Panc1 (cell line): Measurements from ENCODE around the gene SAPCD1. TPM values are rescaled to one million over a fixed set of nuclear protein-coding genes. Genes with fewer than 3 reads are reported as not detected.

Source experiments
- ATAC-seq: fragments of 200-7000 bp; cut with Tn5 transposase; 2 replicates; pipeline ENCODE4 v1.9.1; 2020; ENCODE audit warnings: mild to moderate bottlenecking, moderate library complexity
- BruUV-seq: library from RNA; stranded (reverse); fragments of 400-500 nt; replicated peaks from 2 replicates; lab custom pipeline; 2021; lab: Mats Ljungman, UMichigan
- CTCF ChIA-PET: fragments of 300-600 bp; sonication (Branson Sonifier 250); formaldehyde crosslinking; loops from one replicate; lab custom pipeline; 2022; ENCODE audit warnings: antibody characterized with exemption; lab: Charles Lee
- POLR2A ChIA-PET: fragments of 300-600 bp; sonication (Branson Sonifier 250); formaldehyde crosslinking; loops from one replicate; lab custom pipeline; 2022; ENCODE audit warnings: antibody characterized with exemption; lab: Charles Lee
- DNase-seq: peaks from one replicate; pipeline ENCODE4 v3.0.0-alpha.2; 2010; ENCODE audit warnings: low read depth, low spot score
- H3K27ac ChIP-seq: 2 replicates; pipeline ENCODE4 v1.5.1; 2011; ENCODE audit warnings: mild to moderate bottlenecking, low read length, inconsistent platforms
- H3K27me3 ChIP-seq: fragments of 200-500 bp; sonication (Bioruptor generic); 2 replicates; pipeline ENCODE4 v1.6.0; 2014; ENCODE audit warnings: low read length, inconsistent platforms; ENCODE audit not compliant: control insufficient read depth, insufficient read depth
- H3K36me3 ChIP-seq: fragments of 200-500 bp; sonication (Bioruptor generic); 2 replicates; pipeline ENCODE4 v1.5.1; 2014; ENCODE audit warnings: inconsistent platforms, mild to moderate bottlenecking, low read length, moderate library complexity; ENCODE audit not compliant: control insufficient read depth, insufficient read depth
- H3K4me1 ChIP-seq: 2 replicates; pipeline ENCODE4 v1.5.1; 2011; ENCODE audit warnings: inconsistent platforms, mild to moderate bottlenecking, low read length, moderate library complexity; ENCODE audit not compliant: control insufficient read depth, insufficient read depth
- H3K4me3 ChIP-seq, 2 experiments: 2 replicates each; pipeline ENCODE4 v1.5.1; 2011 to 2012; ENCODE audit warnings: low read depth in 2 of 2, low read length in 2 of 2, mild to moderate bottlenecking in 2 of 2, inconsistent platforms in 1 of 2, moderate library complexity in 1 of 2
- H3K9me3 ChIP-seq: fragments of 200-500 bp; sonication (Bioruptor generic); 2 replicates; pipeline ENCODE4 v1.5.1; 2014; ENCODE audit warnings: low read depth, mild to moderate bottlenecking, inconsistent platforms, low read length, moderate library complexity; ENCODE audit not compliant: control insufficient read depth, insufficient read depth
- CTCF ChIP-seq: fragments of 450-650 bp; IDR thresholded peaks from 2 replicates; pipeline ENCODE4 v1.5.1; 2017; ENCODE audit warnings: mild to moderate bottlenecking
- POLR2AphosphoS5 ChIP-seq: IDR thresholded peaks from 2 replicates; pipeline ENCODE4 v1.6.1; 2012; ENCODE audit warnings: mild to moderate bottlenecking, low read depth, low read length, moderate library complexity
- SIN3A ChIP-seq: IDR thresholded peaks from 2 replicates; pipeline ENCODE4 v1.6.1; 2012; ENCODE audit warnings: low read depth, mild to moderate bottlenecking, low read length, moderate library complexity, borderline replicate concordance; ENCODE audit not compliant: insufficient read depth
- TCF7L2 ChIP-seq: IDR thresholded peaks from 2 replicates; pipeline ENCODE4 v1.6.1; 2011; ENCODE audit warnings: mild to moderate bottlenecking, low read depth, low read length, inconsistent platforms
- in situ Hi-C: cut with HindIII; loops from 2 replicates; pipeline ENCODE4 v1.10.0; 2016; ENCODE audit warnings: low sequenced_read_pairs, low pct_unique_long_range_greater_than_20kb
- intact Hi-C: fragments of 100-400 bp; cut with micrococcal nuclease; formaldehyde crosslinking; loops from one replicate; pipeline ENCODE4 v1.10.0; 2022; ENCODE audit not compliant: unreplicated experiment
- total RNA-seq: library from RNA; stranded (reverse); gene quantifications from one replicate; pipeline ENCODE4 v1.2.1, GENCODE V29; 2021; ENCODE audit not compliant: unreplicated experiment
- TF ChIP-seq, protein P1 (sequence below), 2 experiments: IDR thresholded peaks; 2 replicates each; pipeline ENCODE4 v1.6.1; 2011 to 2012; ENCODE audit warnings: low read depth in 2 of 2, control low read depth in 1 of 2, low read length in 1 of 2, mild to moderate bottlenecking in 1 of 2, moderate library complexity in 1 of 2; ENCODE audit not compliant: insufficient read depth in 1 of 2

SAPCD1 gene
- total RNA-seq, 1 experiment from 2014 or later: 6.3 TPM

DNA sequence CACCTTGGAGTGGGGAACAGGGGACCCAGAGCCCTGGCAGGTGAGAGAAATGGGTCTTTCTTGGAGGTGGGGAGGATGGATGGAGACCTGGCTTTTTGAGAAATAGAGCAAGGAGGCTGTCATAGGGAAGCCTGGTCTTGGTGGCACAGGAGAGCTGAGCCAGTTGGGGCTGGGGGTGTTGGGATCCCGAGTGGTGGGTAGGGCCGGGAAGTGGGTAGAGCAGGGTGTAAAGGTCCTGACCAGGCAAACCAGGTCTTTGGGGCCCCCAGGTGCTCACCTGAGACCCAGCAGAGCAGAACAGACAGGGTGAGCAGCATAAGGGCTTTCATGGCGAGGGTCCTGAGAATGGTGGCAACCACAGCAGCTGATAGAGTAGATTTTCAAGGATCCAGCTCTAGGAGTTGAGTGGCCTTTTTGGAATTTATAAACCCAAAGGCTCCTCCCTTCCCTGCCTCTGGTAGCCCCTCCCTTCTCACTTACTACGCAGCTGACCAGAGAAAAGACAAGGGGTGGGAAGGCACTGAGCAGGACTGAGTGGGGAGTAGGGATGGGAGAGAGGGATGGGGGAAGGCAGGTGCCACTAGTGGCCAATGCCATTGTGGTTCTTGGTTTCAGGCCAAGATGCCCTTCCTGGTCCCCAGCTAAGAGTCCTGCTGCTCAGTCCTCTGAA is 41.0 kb upstream of the SAPCD1 start, which contains the start of gene LY6G6C:
Gene LY6G6C (minus strand): TSS at position 396 of the 670 bp plus-strand sequence. CDS start 67 bp downstream, at position 329.
- CTCF ChIA-PET: no interaction called here

GRCh38 chr6:31722173-31722572 is 40.3 kb upstream of the SAPCD1 start:
- in situ Hi-C loops: no loop called here
- Histone ChIP-seq H3K27me3 (no peaks in the 10 kb centered on the region), H3K36me3 (peaks cover 3% of the 10 kb centered on the region; the same call in 1 of the 2 replicates), H3K27ac (no peak overlapping the region), H3K4me3 (no peak overlapping the region), H3K4me1 (no peaks in the 10 kb centered on the region), H3K9me3 (no peaks in the 10 kb centered on the region)
- ChIA-PET POLR2A (no interaction called here), CTCF (no interaction called here)
- intact Hi-C loops: no loop called here
- ATAC-seq (no peak), DNase-seq (no peak)
- no TSS peak for BruUV-seq
- TF ChIP-seq TCF7L2: no peak
- TF ChIP-seq POLR2AphosphoS5: no peak
- no peak for TF ChIP-seq CTCF
- TF ChIP-seq SIN3A: no peak
- TF ChIP-seq, protein P1, sequence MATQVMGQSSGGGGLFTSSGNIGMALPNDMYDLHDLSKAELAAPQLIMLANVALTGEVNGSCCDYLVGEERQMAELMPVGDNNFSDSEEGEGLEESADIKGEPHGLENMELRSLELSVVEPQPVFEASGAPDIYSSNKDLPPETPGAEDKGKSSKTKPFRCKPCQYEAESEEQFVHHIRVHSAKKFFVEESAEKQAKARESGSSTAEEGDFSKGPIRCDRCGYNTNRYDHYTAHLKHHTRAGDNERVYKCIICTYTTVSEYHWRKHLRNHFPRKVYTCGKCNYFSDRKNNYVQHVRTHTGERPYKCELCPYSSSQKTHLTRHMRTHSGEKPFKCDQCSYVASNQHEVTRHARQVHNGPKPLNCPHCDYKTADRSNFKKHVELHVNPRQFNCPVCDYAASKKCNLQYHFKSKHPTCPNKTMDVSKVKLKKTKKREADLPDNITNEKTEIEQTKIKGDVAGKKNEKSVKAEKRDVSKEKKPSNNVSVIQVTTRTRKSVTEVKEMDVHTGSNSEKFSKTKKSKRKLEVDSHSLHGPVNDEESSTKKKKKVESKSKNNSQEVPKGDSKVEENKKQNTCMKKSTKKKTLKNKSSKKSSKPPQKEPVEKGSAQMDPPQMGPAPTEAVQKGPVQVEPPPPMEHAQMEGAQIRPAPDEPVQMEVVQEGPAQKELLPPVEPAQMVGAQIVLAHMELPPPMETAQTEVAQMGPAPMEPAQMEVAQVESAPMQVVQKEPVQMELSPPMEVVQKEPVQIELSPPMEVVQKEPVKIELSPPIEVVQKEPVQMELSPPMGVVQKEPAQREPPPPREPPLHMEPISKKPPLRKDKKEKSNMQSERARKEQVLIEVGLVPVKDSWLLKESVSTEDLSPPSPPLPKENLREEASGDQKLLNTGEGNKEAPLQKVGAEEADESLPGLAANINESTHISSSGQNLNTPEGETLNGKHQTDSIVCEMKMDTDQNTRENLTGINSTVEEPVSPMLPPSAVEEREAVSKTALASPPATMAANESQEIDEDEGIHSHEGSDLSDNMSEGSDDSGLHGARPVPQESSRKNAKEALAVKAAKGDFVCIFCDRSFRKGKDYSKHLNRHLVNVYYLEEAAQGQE (IDR thresholded peaks at IDR 0.05; ENCODE audit: insufficient read depth in 1 of 2, low read depth in 2 of 2, low read length in 1 of 2): no peak

More for the DNA sequence above, 41.0 kb upstream of the SAPCD1 start, which contains the start of gene LY6G6C:
- Histone ChIP-seq H3K4me1 (no peaks in the 10 kb centered on the region), H3K4me3 (no peak within 1 kb of the TSS), H3K27ac (no peak within 1 kb of the TSS), H3K36me3 (no peaks in the 10 kb centered on the region; the same call in 1 of the 2 replicates), H3K9me3 (no peaks in the 10 kb centered on the region), H3K27me3 (no peaks in the 10 kb centered on the region)
- in situ Hi-C loops (no loop called here), intact Hi-C loops (no loop called here)
- POLR2A ChIA-PET: no interaction called here
- DNase-seq: no peak
- no peak for TF ChIP-seq POLR2AphosphoS5
- no peak for TF ChIP-seq SIN3A
- TF ChIP-seq, protein P1 (IDR thresholded peaks at IDR 0.05; ENCODE audit: insufficient read depth in 1 of 2, low read depth in 2 of 2, low read length in 1 of 2): no peak
- TF ChIP-seq CTCF: no peak
- no peak for TF ChIP-seq TCF7L2
- no peak for ATAC-seq
- BruUV-seq: no TSS peak
